NCI-H2107 treated with DMSO at 0.1 percent for 48 hours (cell line): ENCODE results near the gene FGD5.

Experiments used
- DNase-seq: peaks from one replicate; lab custom pipeline; 2025; ENCODE audit not compliant: unreplicated experiment; lab: John Stamatoyannopoulos, UW

Gene FGD5

DNA sequence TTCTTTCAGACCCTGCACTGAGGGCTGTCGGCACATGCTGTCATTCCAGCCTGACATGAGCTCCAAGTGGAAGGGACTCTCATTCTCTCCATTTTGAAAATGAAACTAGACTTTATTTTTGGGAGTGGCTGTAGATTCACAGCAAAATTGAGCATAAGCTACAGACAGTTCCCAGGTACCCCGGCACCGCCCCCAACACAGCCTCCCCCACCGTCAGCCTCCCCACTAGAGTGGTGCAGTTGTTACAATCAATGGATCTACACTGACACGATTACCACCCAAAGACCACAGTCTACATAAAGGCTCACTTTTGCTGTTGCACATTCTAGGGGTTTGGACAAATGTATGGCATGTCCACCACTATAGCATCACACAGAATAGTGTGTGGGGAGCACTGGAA, 29.5 kb upstream of the FGD5 start:
- no peak for DNase-seq

DNA sequence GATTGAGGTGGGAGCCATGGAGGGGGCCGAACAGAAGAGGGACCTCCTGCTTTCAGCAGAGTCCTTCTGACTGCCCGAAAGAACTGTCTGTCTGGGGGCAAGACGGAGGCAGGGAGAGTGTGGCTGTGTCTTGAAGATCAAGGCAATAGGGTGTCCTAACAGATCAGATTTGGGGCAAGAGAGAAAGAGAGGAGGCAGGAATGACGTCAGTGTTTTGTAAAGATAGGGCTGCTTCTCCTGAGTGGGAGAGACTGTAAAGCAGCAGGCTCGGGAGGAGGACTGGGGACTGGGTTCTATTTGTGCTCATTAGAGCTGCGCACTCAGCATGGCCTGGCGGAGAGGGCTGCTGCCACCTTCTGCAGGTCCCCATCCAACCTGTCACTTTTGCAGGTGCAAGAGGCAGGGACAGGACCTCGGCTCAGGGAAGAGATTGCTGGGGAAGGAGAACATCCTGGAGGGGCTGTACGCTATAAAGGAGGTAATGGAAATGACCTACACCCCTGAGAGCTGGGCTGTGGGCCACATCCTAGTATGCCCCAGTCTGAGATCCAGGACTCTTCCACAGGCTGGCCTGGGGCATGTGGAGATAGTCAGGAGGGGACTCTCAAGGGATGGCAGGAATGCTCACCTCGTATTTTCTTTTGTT, 29.0 kb upstream of the FGD5 start:
- no peak for DNase-seq

DNA sequence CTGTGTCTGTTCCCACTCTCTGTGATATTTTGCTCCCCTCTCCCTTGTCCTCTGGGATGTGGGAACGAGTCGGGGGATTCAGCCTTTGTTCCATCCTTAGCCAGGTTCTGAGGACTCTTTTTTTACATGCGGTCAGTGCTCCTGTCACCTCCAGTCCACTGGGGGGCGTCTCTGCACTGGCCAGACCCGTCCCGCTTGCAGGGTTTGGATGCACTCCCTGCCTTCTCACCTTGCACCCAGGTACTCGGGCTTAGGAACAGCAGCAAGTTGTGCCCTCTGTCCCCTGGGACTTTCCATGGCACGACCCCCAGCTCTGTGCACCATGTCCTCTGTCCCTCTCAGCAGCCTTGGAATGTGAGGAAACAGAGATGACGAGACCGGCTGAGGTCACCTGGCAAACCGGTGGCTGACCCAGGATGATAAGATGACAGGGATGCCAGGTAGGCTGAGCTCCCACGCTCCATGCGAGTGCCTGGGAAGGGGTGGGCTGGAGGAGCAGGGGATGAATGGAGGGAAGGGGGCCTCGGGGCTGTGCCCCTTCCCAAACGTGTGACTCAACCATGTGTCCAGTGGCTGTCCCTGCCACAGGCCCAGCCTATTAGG, 27.3 kb upstream of the FGD5 start:
- peak; percentile 4 for DNase-seq

DNA sequence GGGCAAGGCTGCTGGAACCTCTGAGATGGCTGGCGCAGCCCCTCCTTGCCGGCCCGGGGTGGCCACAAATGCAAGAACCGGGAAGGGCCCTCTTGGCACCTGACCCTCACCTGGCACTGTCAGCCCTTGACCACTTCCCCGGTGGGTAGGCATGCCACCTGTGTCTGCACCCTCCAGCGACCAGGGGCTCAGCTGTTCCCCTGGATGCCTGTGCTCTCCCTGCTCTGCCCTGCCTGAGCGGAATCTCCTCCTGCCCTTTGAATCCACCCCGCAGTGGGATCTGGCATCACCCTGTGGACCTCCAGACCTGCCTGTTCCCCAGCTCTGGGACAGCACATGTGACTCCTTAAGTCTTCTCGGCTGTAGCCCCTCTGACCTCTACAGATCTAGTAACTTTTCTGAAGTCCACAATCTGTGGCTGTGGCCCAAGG, 26.1 kb upstream of the FGD5 start:
- no peak for DNase-seq

DNA sequence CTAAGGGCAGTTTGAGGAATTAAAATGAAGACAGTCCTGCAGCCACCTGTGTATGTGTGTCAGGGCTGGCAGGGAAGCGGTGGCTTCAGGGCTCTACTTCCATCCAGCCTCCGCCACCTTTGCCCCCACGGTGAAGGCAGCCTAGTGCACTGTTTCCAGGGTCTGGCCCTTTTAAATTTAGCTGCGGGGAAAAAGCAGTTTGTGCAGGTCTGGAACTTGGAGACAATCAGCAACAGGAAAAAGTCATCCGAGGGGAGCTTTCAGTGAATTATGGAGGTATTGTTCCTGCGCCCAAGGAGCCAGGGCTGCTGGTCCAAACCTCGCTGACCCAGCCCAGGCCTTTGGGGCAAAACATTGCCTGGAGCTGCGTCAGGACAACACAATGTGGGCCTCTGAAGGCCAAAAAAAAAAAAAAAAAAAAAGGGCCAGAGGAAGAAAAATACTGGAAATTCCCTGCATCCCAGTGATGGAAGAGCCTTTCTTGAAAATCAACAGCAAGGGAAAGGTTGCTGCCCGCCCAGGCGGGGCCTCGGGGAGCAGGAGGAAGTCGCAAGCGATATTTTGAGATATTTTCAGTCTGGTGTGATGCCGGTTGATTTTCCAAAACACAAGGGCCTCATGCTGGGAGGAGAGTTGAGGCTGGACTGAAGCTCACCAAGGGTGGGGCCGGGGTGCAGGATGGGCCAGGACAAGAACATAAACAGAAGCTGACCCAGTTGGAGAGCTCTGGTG, 25.5 kb upstream of the FGD5 start:
- DNase-seq: no peak

DNA sequence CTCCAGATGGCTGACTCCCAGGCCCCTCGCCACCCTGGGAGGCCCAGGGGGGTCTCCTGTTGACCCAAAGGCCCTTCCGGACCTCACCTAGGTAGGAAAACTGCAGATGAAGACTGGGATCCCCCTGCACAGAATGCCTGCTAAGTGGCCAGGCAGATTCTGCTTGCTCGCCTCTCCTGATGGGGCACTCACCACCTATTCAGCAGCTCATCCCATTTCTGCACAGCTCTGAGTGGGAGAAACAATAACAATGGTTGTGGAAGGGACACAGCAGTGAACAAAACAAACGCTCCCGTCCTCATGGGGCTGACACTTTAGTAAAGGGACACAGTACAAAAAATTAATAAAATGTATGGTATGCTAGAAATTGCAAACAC, 24.9 kb upstream of the FGD5 start:
- DNase-seq: no peak

DNA sequence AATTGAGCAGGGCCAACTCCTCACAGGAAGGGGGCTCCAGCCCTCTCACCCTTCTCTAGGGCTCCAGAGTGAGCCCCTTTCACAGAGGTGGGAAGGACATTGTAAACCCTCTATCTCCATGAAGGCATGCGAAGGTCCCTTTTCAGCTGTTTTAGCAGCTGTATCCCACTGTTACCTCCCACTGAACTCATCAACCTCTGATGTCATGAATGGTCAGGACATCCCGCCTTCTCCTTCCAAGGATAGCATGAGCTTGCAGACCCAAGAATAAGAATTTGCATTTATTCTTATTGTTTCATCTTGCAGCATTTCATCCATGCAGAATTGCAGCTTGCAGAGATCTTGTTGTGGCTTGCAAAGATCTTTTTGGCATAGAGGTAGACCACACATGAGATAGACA, 24.3 kb upstream of the FGD5 start:
- DNase-seq: no peak

DNA sequence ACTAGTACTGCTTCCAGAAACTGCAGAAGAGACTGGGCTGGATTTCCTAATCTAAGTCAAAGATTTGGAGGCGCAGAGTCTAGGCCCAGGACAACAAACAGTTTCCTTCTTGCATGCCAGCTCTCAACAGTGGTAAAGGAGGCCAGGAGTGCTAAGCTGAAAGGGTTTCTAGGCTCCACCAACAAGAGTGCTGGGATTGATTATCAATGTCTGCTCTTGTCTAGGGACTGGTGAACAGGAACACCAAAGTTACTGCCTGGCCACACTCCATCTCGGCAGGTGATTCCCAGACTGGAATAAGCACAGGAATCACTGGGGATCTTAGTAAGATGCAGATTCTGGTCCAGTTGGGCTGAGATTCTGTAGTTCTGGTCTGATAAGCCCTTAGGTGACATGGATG, 22.8 kb upstream of the FGD5 start:
- no peak for DNase-seq

DNA sequence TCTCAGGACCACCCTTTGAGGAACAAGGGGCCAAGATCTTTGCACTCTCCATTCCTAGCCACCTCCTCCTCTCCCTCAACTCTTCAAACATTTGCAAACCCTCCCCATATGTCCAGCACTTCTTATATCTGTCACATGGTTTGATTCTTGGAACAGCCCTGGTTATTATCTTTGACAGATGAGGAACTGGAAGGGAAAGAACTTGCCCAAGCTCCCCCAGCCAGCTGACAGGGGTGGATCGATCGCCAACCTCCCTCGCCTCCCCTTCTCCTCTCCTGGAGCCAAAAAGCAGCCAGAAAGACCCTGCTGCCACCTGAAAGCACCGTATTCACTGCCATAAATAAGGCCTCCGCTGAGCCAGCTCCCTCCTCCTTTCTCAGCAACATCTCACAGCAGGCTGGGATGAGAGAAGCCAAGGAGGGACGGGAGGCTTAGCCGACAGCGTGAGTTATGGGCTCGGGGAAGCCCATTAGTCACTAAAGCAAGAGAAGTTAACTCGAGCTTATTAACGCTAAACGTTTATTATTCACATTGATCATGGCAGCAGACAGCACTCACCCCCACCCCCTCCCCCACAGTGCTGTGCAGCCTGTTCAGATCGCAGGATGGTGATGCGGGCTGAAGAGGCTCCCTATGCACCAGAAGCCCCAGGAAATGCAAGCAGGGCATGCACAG, 22.2 kb upstream of the FGD5 start:
- DNase-seq: no peak

DNA sequence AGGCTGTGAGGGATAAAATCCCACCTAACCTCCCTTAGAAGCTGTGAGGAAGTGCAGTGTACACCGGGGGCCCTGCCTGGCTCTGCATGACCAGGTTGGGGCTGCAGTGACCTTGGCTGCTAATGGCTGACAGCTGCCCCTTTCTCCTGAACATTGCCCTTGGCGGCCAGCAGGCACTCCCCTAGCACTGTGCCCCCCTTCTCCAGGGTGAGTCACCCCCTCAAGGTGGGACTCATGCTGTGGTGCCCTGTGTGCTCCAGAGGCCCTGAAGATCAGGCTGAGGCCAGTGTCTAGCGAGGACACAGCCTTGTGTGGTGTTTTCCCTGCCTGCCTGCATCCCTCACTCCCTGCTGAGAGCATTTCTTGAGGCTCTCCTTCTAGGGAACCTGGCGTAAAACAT, 21.0 kb upstream of the FGD5 start:
- DNase-seq: no peak

DNA sequence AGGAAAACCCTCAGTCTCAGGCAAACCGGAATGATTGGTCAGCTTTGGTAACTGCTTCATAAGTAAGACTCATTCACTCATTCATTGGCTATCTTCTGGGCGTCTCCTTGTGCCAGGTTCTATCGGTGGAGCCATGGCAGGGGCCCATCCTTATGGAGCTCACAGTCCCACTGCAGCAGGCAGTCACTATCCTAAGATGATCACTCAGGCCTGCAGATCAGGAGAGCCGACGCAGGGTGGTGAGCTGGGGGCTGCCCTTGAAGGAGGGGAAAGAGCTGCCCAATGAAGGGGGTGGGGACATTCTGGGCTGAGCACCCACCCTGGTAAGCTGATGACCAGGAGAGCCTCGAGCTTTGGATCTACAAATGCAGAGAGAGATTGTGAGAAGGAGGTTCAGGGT, 20.5 kb upstream of the FGD5 start:
- DNase-seq: no peak

DNA sequence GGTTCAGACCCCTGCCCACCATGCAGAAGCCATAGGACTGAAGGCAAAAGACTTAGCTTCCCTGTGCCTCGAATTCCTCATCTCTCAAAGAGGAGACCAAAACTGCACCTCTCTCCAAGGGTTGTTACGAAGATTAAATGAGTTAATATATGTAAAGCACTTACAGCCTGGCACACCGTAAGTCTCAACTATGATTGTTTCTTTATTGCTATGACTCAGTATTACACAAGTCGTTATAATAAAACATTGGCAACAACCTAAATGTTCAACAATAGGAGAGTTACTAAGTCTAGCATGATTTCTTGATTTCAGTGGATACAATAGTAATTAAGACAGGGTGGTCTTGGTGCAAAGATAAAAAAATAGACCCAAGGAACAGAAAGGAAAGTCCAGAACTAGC, 19.6 kb upstream of the FGD5 start:
- no peak for DNase-seq

DNA sequence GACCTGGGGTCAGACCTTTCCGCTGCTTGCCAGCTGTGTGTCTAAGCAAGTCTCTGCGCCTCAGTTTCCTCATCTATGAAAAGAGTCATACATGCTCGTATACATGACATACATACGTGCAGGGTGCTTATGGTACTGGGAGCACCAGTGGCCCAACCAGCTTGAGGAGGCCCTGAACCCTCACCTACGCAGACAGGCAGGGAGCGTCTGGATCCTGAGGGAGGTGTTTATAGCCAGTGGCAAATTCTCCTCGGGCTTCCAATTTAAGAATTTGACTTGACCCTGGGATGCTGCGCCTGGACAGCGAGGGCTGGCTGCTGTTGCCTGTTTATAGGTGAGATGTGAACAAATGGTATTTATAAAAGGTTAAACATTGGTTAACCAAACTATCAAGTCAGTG, 17.7 kb upstream of the FGD5 start:
- no peak for DNase-seq

DNA sequence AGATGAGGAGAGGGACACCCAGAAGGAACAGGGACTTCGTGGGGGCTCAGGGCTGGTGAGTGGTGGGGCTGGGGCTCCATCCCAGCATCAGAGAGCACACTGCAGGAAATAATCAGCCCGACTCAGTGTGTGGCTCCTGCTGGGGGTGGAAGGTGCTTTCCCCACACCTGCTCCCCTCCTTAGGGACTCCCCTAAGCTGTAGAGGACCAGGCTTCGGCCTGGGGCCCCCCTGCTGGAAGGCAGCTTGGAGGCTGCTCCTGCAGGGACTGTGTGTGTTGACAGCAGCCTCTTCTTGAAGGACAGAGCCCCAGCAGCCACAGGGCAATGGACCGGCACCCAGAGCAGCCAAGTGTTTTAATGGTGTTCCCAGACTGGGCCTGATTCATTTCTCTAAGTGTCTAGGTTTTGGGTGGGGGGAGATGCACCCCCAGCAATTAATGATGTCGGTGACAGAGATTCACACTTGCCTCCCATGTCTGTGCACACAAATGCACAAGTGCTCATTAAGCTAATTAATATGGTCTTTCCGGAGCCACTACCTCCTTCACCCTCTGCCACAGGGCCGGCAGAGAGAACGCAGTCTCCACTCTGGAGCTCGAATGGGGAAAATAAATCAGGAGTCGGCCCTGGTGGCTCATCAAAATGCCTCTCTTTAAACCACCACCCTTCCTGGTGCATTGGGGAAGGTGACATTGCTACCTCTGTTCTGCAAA, 16.9 kb upstream of the FGD5 start:
- DNase-seq: no peak

DNA sequence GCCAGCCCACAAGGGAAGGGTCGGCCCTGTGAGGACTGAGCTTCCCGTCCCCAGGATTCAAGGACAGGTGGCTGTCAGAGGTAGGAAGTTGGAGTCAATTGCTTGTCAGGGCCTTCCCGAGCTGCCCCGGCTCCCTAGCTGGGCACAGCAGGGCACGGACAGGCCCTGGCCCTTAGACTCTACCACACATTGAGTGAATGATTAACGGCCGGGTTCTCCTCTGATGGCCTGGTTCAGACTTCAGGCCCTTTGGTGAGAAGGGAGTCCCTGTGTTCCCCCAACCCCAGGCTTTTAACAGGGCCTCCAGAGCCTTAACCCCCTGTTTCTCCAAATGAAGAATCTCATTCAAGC, 16.4 kb upstream of the FGD5 start:
- no peak for DNase-seq

DNA sequence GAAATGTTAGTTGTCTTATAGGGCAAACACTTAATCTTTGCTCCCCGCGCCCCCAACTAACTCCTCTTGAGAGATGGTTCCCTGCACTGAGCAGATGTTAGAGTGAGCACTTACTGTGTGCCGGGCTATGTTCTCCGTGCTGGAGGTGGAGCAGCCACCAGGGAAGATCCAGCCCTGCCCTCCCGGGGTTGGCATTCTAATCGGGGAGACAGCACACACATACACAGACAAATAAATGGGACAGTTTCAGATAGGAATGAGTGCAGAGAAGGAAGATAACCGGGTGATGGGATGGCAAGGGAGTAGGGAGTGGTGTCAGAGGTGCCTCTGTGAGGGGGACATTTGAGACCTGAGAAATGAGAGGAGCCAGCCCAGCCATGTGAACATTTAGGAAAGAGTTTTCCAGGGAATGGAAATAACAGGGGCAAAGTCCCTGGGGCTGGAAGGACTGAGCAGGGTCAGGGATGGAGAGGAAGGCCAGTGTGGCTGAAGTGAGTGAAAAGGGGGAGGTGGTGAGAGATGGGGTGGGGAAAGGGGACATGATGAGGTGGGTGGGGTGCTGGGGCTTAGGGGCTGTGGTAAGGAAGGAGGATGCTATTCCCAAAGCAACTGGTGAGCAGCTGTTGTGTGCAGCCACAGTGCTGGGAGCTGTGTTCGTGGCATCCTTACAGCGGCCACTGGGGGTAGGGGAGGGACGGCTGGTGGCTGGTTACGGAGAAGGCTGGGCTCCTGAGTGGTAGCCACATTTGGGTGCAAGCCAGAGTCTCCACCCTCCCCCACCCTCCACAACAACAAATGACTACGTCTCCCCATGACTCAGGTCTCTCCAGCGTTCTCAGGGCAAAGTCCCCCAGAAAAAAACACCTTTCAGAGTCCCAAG, 15.4 kb upstream of the FGD5 start:
- no peak for DNase-seq

DNA sequence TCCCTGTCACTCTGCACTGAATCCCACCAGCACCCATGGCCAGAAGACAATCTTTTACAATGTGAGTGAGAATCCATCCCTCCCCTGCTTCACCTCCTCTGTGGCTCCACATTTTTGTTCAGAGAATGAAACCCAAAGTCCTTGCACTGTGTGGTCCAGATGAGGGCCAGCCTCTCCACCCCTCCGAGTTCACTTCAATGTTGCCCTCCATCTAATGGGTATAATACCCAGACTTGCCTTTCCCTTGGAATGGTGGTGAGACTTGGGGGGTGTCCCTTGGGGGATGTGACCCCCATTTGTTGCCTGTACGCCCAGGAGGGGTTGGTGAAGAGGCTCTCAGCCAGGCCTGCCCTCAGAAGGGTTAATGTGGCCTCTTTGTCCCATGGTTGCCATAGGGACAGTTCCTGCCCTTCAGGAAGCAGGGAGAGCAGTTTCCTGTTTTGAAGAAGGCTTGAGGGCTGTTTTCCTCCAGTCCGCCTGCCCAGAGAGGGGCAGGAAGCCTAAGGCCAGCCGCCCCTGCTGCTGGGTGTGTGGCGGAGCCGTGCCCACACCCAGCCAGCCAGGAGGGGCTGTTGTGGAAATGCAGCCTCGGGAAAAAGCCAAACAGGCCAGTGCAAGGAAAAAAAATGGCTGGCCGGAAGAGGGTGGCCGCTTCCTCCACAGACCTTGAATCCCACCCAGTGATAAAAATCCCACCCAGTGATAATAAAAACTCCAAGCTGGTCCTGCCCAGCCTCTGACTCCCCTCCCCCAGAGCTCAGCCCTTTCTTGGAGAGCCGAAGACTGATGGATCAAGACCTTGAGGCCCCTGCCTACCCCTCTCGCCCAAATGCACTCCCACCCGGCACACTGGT, 14.6 kb upstream of the FGD5 start:
- no peak for DNase-seq

DNA sequence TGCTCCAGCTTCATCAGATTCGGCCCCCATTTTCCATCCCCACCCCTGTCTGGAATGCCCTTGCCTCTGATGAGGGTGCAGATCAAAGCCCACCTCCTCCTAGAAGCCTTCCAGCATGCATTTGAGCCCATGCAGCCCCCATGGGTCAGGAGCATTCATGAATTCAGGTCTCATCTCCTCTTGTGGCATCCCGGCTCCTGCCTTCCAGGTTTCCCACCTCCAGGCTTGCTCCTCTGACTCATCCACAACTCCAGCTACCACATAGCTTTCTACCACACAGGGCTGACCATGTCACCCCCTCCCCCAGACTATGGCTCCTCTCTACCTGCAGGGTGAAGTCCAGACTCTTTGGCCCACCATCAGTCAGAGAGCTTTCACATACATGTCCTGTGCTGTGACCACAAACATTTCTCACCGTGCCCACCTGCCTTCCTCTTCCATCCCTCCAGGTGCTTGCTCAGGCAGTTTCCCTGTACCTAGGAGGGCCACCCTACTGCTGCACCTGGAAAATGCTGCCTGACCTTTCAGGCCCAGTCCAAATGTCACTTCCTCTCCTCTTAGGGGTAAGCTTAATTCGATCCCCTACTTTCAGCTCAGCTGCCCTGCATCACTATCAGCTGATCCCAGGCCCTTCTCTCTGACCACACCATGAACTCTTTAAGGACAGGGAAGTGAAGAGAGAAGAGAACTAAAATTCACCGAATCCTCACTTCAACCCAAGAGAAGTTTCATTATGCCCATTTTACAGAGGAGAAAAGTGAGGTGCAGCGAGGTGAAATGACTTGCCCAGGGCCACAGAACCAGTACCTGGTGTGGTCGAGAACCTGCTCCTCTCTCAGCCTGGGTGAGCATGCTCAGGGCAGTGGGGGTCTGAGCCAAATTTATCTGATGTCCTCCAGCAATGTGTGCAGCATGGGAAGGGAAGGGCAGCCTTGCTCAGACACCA, 13.7 kb upstream of the FGD5 start:
- no peak for DNase-seq
